HFFc6 (cell line): Measurements from ENCODE around the gene SLC12A1. TPM values are rescaled to one million over a fixed set of nuclear protein-coding genes. Genes with fewer than 3 reads are reported as not detected.

Experiments
- DNase-seq: peaks from one replicate; pipeline ENCODE4 v3.0.0-alpha.2; 2018
- H3K27ac Mint-ChIP-seq: 2 replicates; pipeline ENCODE4 v1.8.0; 2020; ENCODE audit warnings: mild to moderate bottlenecking, mixed read lengths
- H3K27me3 Mint-ChIP-seq: 2 replicates; pipeline ENCODE4 v1.8.0; 2021; ENCODE audit warnings: mild to moderate bottlenecking, moderate library complexity, mixed read lengths; ENCODE audit not compliant: insufficient read depth
- H3K36me3 Mint-ChIP-seq: 2 replicates; pipeline ENCODE4 v1.8.0; 2021; ENCODE audit warnings: low read depth, mixed read lengths
- H3K4me1 Mint-ChIP-seq: 2 replicates; pipeline ENCODE4 v1.8.0; 2020; ENCODE audit warnings: low read depth, mixed read lengths
- H3K4me3 Mint-ChIP-seq: 2 replicates; pipeline ENCODE4 v1.8.0; 2020; ENCODE audit warnings: mild to moderate bottlenecking, moderate library complexity, mixed read lengths
- H3K9me3 Mint-ChIP-seq: 2 replicates; pipeline ENCODE4 v1.8.0; 2020; ENCODE audit warnings: mild to moderate bottlenecking, mixed read lengths
- CTCF ChIP-seq: fragments of 200-600 bp; sonication (generic); IDR thresholded peaks from 2 replicates; pipeline ENCODE4 v1.5.0; 2021; ENCODE audit warnings: antibody characterized with exemption, mild to moderate bottlenecking
- total RNA-seq, 6 experiments: library from RNA; stranded (reverse); fragmentation: NEBNext Ultra II Directional; extraction: Animal tissue kit (Norgen Biotek cat#: 25700); gene quantifications; 2 replicates in 1 of 6; 3 replicates in 5 of 6; pipeline ENCODE4 v1.2.3, GENCODE V29; 2021

The SLC12A1 gene
- total RNA-seq, 6 experiments from 2014 or later = not detected

- Mint-ChIP-seq H3K4me1 (no peaks in the 10 kb centered on the region), H3K9me3 (no peaks in the 10 kb centered on the region), H3K4me3 (no peak overlapping the region), H3K36me3 (no peaks in the 10 kb centered on the region), H3K27ac (no peak overlapping the region), H3K27me3 (peaks cover 13% of the 10 kb centered on the region; the same call in 1 of the 2 replicates)
- no peak for DNase-seq
- TF ChIP-seq CTCF = no peak
Measured at GRCh38 chr15:48278666-48279065, 72.6 kb downstream of the SLC12A1 start.

- H3K36me3 Mint-ChIP-seq = no peaks in the 10 kb centered on the region
- peaks cover 13% of the 10 kb centered on the region; the same call in 1 of the 2 replicates for H3K27me3 Mint-ChIP-seq
- no peaks in the 10 kb centered on the region for H3K4me1 Mint-ChIP-seq
- TF ChIP-seq CTCF = no peak
- H3K9me3 Mint-ChIP-seq = no peaks in the 10 kb centered on the region
- DNase-seq = no peak
- H3K4me3 Mint-ChIP-seq = no peak overlapping the region
- no peak overlapping the region for H3K27ac Mint-ChIP-seq
Measured at GRCh38 chr15:48279608-48280007, 73.5 kb downstream of the SLC12A1 start.

- Mint-ChIP-seq H3K9me3 (no peaks in the 10 kb centered on the region), H3K4me3 (no peak overlapping the region), H3K27ac (no peak overlapping the region), H3K4me1 (peaks cover 15% of the 10 kb centered on the region), H3K36me3 (no peaks in the 10 kb centered on the region), H3K27me3 (peaks cover 12% of the 10 kb centered on the region; the same call in 1 of the 2 replicates)
- peak; percentile 34; the same call in 1 of the 2 replicates for TF ChIP-seq CTCF
- no peak for DNase-seq
Measured at GRCh38 chr15:48281674-48282073, 75.6 kb downstream of the SLC12A1 start.

- Mint-ChIP-seq H3K27ac (no peak overlapping the region), H3K27me3 (peaks cover 12% of the 10 kb centered on the region; the same call in 1 of the 2 replicates), H3K36me3 (no peaks in the 10 kb centered on the region), H3K4me3 (no peak overlapping the region), H3K4me1 (peaks cover 15% of the 10 kb centered on the region), H3K9me3 (no peaks in the 10 kb centered on the region)
- DNase-seq = no peak
- no peak for TF ChIP-seq CTCF
Measured at GRCh38 chr15:48282216-48282615, 76.1 kb downstream of the SLC12A1 start.

- Mint-ChIP-seq H3K27me3 (peaks cover 12% of the 10 kb centered on the region; the same call in 1 of the 2 replicates), H3K36me3 (no peaks in the 10 kb centered on the region), H3K4me1 (peaks cover 15% of the 10 kb centered on the region), H3K4me3 (no peak overlapping the region), H3K9me3 (no peaks in the 10 kb centered on the region), H3K27ac (no peak overlapping the region)
- DNase-seq = no peak
- no peak for TF ChIP-seq CTCF
Measured at GRCh38 chr15:48283396-48284145, 77.5 kb downstream of the SLC12A1 start.
